HG03139 (cell line): ENCODE data around the gene LEMD1.

ENCODE experiments used
- ATAC-seq: cut with Tn5 transposase; IDR thresholded peaks from one replicate; pipeline ENCODE4 v1.9.1; 2021; ENCODE audit not compliant: unreplicated experiment

The LEMD1 gene

GRCh38 chr1:205338011-205338410 is 83.8 kb downstream of the LEMD1 start:
- no peak for ATAC-seq

GRCh38 chr1:205337481-205337880 is 84.4 kb downstream of the LEMD1 start:
- ATAC-seq, result no peak

- no peak for ATAC-seq
These were observed 86.2 kb downstream of the LEMD1 start for GRCh38 chr1:205335692-205336091.

GRCh38 chr1:205332015-205332791 is 89.7 kb downstream of the LEMD1 start:
- no peak for ATAC-seq
